AG04449 (cell line): ENCODE measurements around the gene CLDN6.

Source experiments
- CTCF ChIA-PET: fragments of 350-600 bp; formaldehyde crosslinking; extraction: SDS; loops from one replicate; lab custom pipeline; 2021; ENCODE audit warnings: antibody characterized with exemption; lab: Yijun Ruan, JAX
- POLR2A ChIA-PET: fragments of 400-600, 350-600 bp; formaldehyde crosslinking; extraction: SDS; loops from one replicate; lab custom pipeline; 2020; ENCODE audit warnings: antibody characterized with exemption, inconsistent platforms; lab: Yijun Ruan, JAX
- DNase-seq: peaks from one replicate; pipeline ENCODE4 v3.0.0-alpha.2; 2010; ENCODE audit warnings: low read depth, low spot score
- H3K4me3 ChIP-seq: 2 replicates; pipeline ENCODE4 v1.5.1; 2011; ENCODE audit warnings: low read depth, mild to moderate bottlenecking, control low read depth, low read length
- TF ChIP-seq, protein P1 (sequence below): IDR thresholded peaks from one replicate; pipeline ENCODE4 v1.5.1; 2011; ENCODE audit warnings: mild to moderate bottlenecking, moderate library complexity, low read length, control low read depth, inconsistent platforms; ENCODE audit not compliant: insufficient read depth; ENCODE audit errors: missing control alignments

CLDN6 gene

DNA sequence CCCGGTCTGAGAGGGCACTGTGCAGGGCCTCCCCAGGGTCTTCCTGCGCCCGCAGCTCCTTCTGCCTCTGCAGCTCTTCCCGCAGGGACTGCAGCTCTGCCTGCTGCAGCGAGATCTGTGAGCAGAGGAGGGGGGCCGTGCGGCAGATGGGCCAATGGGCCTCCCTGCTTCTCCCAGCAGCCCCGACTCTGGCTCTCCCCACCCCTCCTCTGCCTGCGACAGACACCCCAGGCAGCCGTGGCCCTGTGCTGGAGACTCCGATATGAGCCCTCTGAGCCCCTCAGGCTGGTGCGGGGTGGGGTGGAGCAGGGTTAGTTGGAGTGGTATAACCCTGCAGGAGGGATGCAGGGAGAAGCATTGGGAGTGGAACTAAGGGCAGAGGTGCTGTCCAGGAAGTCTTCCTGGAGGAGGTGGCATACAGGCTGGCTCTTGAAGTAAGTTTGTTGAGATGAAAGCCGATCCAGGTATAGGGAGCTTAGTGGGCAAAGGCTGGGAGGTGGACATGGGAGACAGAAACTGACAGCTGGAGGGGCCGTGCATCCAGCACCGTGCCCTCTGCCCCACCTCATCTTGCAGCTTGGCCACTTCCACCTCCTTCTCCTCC is 10.8 kb upstream of the CLDN6 start:
- CTCF ChIA-PET: interaction anchor here (0.7 to 9.6 kb wide), 17 partner anchors 8 to 206 kb away, joined by 3 to 169 read pairs (median 4); partner anchors contain the start of genes BICDL2, CLDN6, HCFC1R1 and MMP25
- POLR2A ChIA-PET: interaction anchor here (0.6 to 1.4 kb wide), 3 partner anchors 8 to 106 kb away, joined by 3 to 6 read pairs (median 5); partner anchors contain the start of genes TNFRSF12A and ZNF213
- TF ChIP-seq, protein P1, sequence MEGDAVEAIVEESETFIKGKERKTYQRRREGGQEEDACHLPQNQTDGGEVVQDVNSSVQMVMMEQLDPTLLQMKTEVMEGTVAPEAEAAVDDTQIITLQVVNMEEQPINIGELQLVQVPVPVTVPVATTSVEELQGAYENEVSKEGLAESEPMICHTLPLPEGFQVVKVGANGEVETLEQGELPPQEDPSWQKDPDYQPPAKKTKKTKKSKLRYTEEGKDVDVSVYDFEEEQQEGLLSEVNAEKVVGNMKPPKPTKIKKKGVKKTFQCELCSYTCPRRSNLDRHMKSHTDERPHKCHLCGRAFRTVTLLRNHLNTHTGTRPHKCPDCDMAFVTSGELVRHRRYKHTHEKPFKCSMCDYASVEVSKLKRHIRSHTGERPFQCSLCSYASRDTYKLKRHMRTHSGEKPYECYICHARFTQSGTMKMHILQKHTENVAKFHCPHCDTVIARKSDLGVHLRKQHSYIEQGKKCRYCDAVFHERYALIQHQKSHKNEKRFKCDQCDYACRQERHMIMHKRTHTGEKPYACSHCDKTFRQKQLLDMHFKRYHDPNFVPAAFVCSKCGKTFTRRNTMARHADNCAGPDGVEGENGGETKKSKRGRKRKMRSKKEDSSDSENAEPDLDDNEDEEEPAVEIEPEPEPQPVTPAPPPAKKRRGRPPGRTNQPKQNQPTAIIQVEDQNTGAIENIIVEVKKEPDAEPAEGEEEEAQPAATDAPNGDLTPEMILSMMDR: no peak
- no peak for DNase-seq
- no peak overlapping the region for H3K4me3 ChIP-seq

GRCh38 chr16:3027983-3028715 is 10.2 kb upstream of the CLDN6 start:
- POLR2A ChIA-PET: interaction anchor here (0.9 to 1.4 kb wide), 3 partner anchors 8 to 24 kb away, joined by 3 to 5 read pairs (median 4); partner anchors contain the start of gene TNFRSF12A
- CTCF ChIA-PET: interaction anchor here (0.6 to 9.6 kb wide), 19 partner anchors 7 to 496 kb away, joined by 3 to 169 read pairs (median 4); partner anchors contain the start of genes BICDL2, CLDN6, HCFC1R1 and MMP25
- H3K4me3 ChIP-seq: no peak overlapping the region
- TF ChIP-seq, protein P1: peak; percentile 92
- no peak for DNase-seq

GRCh38 chr16:3027489-3027795 is 9.5 kb upstream of the CLDN6 start:
- POLR2A ChIA-PET: interaction anchor here (0.6 to 1.3 kb wide), 4 partner anchors 16 to 872 kb away, joined by 3 to 4 read pairs (median 4); partner anchors contain the start of gene TRAF7
- no peak for DNase-seq
- TF ChIP-seq, protein P1: no peak
- H3K4me3 ChIP-seq: no peak overlapping the region
- CTCF ChIA-PET: interaction anchor here (0.9 to 9.6 kb wide), 12 partner anchors 9 to 139 kb away, joined by 3 to 169 read pairs (median 4); partner anchors contain the start of genes BICDL2 and MMP25

GRCh38 chr16:3026609-3027488 is 8.9 kb upstream of the CLDN6 start:
- POLR2A ChIA-PET: interaction anchor here (0.6 to 1.3 kb wide), 3 partner anchors 16 to 871 kb away, joined by 3 to 4 read pairs (median 4); partner anchors contain the start of gene TRAF7
- CTCF ChIA-PET: interaction anchor here (1.3 to 9.6 kb wide), 6 partner anchors 15 to 139 kb away, joined by 4 to 169 read pairs (median 58); partner anchors contain the start of genes BICDL2 and MMP25
- no peak overlapping the region for H3K4me3 ChIP-seq
- no peak for DNase-seq
- TF ChIP-seq, protein P1: no peak

- ChIA-PET CTCF (interaction anchor here (1.9 to 8.8 kb wide), 2 partner anchors 8 to 21 kb away, joined by 6 to 112 read pairs; no protein-coding TSS in a partner anchor), POLR2A (interaction anchor here (1.2 kb wide), 1 partner anchor 22 kb away, joined by 3 read pairs; no protein-coding TSS in a partner anchor)
- DNase-seq: no peak
- TF ChIP-seq, protein P1: no peak
- no peak overlapping the region for H3K4me3 ChIP-seq
Measured at GRCh38 chr16:3026003-3026378, 8.0 kb upstream of the CLDN6 start.
